Measurements from ENCODE around the gene SLC9A1.

- TF ChIP-seq CTCF (IDR thresholded peaks at IDR 0.05; ENCODE audit: control extremely low read depth in 1 of 3, insufficient read depth in 1 of 3, low read depth in 1 of 3, low read length in 3 of 3) (no peak), MAX (IDR thresholded peaks at IDR 0.05) (no peak), ATF2 (IDR thresholded peaks at IDR 0.05; ENCODE audit: low read length) (no peak), CHD2 (IDR thresholded peaks at IDR 0.05; ENCODE audit: low read length) (no peak), JUND (IDR thresholded peaks at IDR 0.05; ENCODE audit: low read length) (no peak), SP1 (IDR thresholded peaks at IDR 0.05; ENCODE audit: low read depth, low read length) (no peak), BRCA1 (IDR thresholded peaks at IDR 0.05; ENCODE audit: low read depth, low read length) (no peak), SIX5 (IDR thresholded peaks at IDR 0.05; ENCODE audit: low read depth, low read length) (no peak), EP300 (IDR thresholded peaks at IDR 0.05; ENCODE audit: borderline replicate concordance in 1 of 2, low read depth in 2 of 2, low read length in 2 of 2) (no peak), CEBPB (IDR thresholded peaks at IDR 0.05; ENCODE audit: low read depth, low read length) (no peak), RAD21 (IDR thresholded peaks at IDR 0.05 in 1 of 2, conservative IDR thresholded peaks at IDR 0.05 in 1 of 2; ENCODE audit: low read depth in 2 of 2, low read length in 2 of 2) (no peak), EZH2 (IDR thresholded peaks at IDR 0.05; ENCODE audit: low read depth, low read length, severe bottlenecking) (no peak)
Measured at GRCh38 chr1:27086628-27087027, 68.3 kb downstream of the SLC9A1 start.

Data from H1 (cell line).